Umbilical cord (tissue), 2 donors: ENCODE results near the gene RAB8B. TPM values are rescaled to one million over a fixed set of nuclear protein-coding genes. Genes with fewer than 3 reads are reported as not detected.
"Not testable (repeated sequence)": the region's sequence is repeated elsewhere in the genome, so short reads cannot be mapped to it uniquely, and the experiment has no call there.

Experiments used
- DNase-seq: peaks from one replicate; pipeline ENCODE4 v3.0.0-alpha.2; 2015; ENCODE audit warnings: low spot score
- total RNA-seq: library from RNA; depleted of rRNA; stranded (reverse); fragments of >200 nt; gene quantifications from one replicate; pipeline ENCODE4 v1.2.3, GENCODE V29; 2014; ENCODE audit warnings: low replicate concordance; ENCODE audit not compliant: insufficient read depth

The RAB8B gene
- total RNA-seq, 1 donor from 2014 or later = 89.1 TPM

- no peak for DNase-seq
Measured at GRCh38 chr15:63206079-63206478, 16.7 kb downstream of the RAB8B start.

- DNase-seq = not testable (repeated sequence)
Measured at GRCh38 chr15:63208824-63209223, 19.4 kb downstream of the RAB8B start.

- DNase-seq = no peak
Measured at GRCh38 chr15:63210151-63211091, 21.0 kb downstream of the RAB8B start.

GRCh38 chr15:63211092-63211490 lies 21.7 kb downstream of the RAB8B start:
- DNase-seq = no peak

GRCh38 chr15:63211549-63211948 lies 22.1 kb downstream of the RAB8B start:
- DNase-seq = no peak

GRCh38 chr15:63212050-63213004 lies 22.9 kb downstream of the RAB8B start:
- peak; percentile 31 for DNase-seq

GRCh38 chr15:63218100-63218808 lies 28.8 kb downstream of the RAB8B start:
- DNase-seq = no peak

GRCh38 chr15:63219196-63219710 lies 29.8 kb downstream of the RAB8B start:
- DNase-seq = no peak

- no peak for DNase-seq
Measured at GRCh38 chr15:63221346-63221745, 31.9 kb downstream of the RAB8B start.

- no peak for DNase-seq
Measured at GRCh38 chr15:63223463-63223862, 34.1 kb downstream of the RAB8B start.

GRCh38 chr15:63225381-63225780 lies 36.0 kb downstream of the RAB8B start:
- DNase-seq = no peak

GRCh38 chr15:63226155-63226883 lies 36.9 kb downstream of the RAB8B start:
- DNase-seq = no peak

- no peak for DNase-seq
Measured at GRCh38 chr15:63226966-63227401, 37.6 kb downstream of the RAB8B start.

- DNase-seq = no peak
Measured at GRCh38 chr15:63227689-63228088, 38.3 kb downstream of the RAB8B start.

GRCh38 chr15:63231206-63231605 lies 41.8 kb downstream of the RAB8B start:
- DNase-seq = no peak

- DNase-seq = peak; percentile 40
Measured at GRCh38 chr15:63231706-63232105, 42.3 kb downstream of the RAB8B start.

- DNase-seq = no peak
Measured at GRCh38 chr15:63232405-63232804, 43.0 kb downstream of the RAB8B start.

GRCh38 chr15:63232943-63233342 lies 43.5 kb downstream of the RAB8B start:
- DNase-seq = no peak

GRCh38 chr15:63233667-63234423 lies 44.4 kb downstream of the RAB8B start:
- peak; percentile 40 for DNase-seq

GRCh38 chr15:63234451-63234870 lies 45.1 kb downstream of the RAB8B start:
- peak; percentile 62 for DNase-seq
